ENCODE measurements around the gene C1QBP.

C1QBP gene, protein sequence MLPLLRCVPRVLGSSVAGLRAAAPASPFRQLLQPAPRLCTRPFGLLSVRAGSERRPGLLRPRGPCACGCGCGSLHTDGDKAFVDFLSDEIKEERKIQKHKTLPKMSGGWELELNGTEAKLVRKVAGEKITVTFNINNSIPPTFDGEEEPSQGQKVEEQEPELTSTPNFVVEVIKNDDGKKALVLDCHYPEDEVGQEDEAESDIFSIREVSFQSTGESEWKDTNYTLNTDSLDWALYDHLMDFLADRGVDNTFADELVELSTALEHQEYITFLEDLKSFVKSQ

DNA sequence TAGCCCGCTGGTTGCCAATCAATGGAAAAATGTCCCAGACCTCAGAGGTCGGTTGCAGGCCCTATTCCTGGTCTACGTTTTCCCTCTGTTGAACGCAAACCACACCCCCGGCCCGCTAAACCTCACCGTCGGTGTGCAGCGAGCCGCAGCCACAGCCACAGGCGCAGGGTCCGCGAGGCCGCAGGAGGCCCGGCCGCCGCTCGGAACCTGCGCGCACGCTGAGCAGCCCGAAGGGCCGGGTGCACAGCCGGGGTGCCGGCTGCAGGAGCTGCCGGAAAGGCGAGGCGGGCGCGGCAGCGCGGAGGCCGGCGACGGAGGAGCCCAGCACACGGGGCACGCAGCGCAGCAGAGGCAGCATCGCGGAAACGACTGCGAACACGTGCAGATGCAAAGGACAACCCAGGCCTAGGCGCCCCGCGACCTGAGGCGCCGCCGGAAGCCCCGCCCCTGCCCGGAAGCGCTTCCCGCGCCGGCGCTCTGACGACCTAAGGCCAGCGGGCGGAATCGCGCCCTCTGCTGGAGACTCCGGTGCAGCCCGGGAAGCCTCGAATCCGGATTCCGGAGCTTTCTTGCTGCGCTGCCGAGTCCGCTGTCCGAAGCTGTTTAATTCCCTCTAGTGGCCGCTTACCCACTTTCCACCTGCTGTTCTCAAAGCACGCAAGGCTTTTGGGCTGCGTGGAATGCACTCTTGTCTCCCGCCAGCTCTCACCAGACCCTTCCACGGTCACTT lies at the start of gene C1QBP:
Gene C1QBP (minus strand): TSS at position 440 of the 730 bp plus-strand sequence. CDS start 82 bp downstream, at position 358.
- H3K36me3 Mint-ChIP-seq, result peaks cover 19% of the 10 kb centered on the region
- H3K9me3 Mint-ChIP-seq, result no peaks in the 10 kb centered on the region
- peak; percentile 95 for ATAC-seq
- no peaks in the 10 kb centered on the region for H3K27me3 Mint-ChIP-seq
- peak within 1 kb of the TSS; percentile 92 for H3K27ac Mint-ChIP-seq
- peaks cover 35% of the 10 kb centered on the region for H3K4me1 Mint-ChIP-seq
- H3K4me3 Mint-ChIP-seq, result peak within 1 kb of the TSS; percentile 79

DNA sequence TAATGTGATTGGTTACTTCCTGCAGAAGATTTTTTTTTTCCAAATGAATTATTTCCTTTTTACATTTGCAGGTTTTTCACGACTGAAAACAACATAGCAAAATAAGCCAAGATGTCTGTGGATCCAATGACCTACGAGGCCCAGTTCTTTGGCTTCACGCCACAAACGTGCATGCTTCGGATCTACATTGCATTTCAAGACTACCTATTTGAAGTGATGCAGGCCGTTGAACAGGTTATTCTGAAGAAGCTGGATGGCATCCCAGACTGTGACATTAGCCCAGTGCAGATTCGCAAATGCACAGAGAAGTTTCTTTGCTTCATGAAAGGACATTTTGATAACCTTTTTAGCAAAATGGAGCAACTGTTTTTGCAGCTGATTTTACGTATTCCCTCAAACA lies 49.8 kb upstream of the C1QBP start:
- no peak overlapping the region for H3K4me3 Mint-ChIP-seq
- H3K4me1 Mint-ChIP-seq, result peaks cover 32% of the 10 kb centered on the region
- H3K9me3 Mint-ChIP-seq, result peaks cover 3% of the 10 kb centered on the region
- H3K27me3 Mint-ChIP-seq, result no peaks in the 10 kb centered on the region
- ATAC-seq, result no peak
- peaks cover 28% of the 10 kb centered on the region for H3K36me3 Mint-ChIP-seq
- H3K27ac Mint-ChIP-seq, result peak overlapping the region; percentile 99

DNA sequence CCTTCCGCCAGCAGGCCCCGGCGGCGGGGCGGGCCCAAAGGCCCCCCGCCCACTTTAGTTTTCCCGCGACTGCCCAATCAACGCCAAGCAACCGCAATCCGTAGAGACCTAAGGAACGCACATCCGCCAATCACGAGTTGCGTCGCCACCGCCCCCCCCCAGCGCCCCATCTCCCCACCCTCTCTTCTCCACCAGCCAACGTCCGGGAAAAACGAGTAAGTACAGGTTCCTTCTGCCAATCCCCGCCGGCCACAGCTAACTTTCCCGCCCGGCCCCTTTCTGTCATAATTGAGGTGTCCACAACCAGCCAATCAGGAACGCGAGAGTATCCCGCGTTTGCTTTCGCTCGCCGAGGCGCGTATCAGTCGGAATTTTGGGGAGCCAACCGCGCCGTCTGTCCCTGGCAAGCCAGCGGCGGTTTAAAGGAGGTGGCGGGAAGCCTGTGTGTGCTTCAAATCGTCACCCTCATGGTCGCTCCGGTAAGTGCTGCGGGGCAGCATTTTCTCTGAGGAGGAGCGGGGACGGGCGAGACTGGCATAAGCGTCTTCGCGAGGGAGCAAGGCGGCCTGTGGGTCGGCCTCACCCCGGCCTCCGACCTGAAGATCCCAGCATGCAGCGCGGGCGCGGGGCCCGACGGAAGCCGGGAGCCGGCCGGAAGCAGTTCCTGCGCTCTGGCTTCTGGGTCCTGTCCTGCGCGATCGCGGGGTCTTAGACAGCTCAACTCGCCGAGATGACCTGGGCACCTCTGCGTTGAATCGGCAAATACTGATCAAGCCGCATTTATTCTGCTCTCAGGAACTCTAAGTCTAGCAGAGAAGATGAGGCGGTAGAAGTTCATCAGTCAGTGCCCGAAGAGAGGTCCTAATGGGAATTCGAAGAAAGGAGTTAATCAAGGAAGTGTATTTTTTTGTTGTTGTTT lies 47.5 kb upstream of the C1QBP start, which contains the start of gene MIS12:
Gene MIS12 (plus strand): TSS at position 361 of the 919 bp plus-strand sequence. CDS start 2,297 bp downstream, outside the sequence.
- no peaks in the 10 kb centered on the region for H3K9me3 Mint-ChIP-seq
- H3K4me1 Mint-ChIP-seq, result peaks cover 37% of the 10 kb centered on the region
- H3K4me3 Mint-ChIP-seq, result peak within 1 kb of the TSS; percentile 86
- no peaks in the 10 kb centered on the region for H3K27me3 Mint-ChIP-seq
- peaks cover 45% of the 10 kb centered on the region for H3K36me3 Mint-ChIP-seq
- H3K27ac Mint-ChIP-seq, result peak within 1 kb of the TSS; percentile 99
- peak; percentile 98 for ATAC-seq

DNA sequence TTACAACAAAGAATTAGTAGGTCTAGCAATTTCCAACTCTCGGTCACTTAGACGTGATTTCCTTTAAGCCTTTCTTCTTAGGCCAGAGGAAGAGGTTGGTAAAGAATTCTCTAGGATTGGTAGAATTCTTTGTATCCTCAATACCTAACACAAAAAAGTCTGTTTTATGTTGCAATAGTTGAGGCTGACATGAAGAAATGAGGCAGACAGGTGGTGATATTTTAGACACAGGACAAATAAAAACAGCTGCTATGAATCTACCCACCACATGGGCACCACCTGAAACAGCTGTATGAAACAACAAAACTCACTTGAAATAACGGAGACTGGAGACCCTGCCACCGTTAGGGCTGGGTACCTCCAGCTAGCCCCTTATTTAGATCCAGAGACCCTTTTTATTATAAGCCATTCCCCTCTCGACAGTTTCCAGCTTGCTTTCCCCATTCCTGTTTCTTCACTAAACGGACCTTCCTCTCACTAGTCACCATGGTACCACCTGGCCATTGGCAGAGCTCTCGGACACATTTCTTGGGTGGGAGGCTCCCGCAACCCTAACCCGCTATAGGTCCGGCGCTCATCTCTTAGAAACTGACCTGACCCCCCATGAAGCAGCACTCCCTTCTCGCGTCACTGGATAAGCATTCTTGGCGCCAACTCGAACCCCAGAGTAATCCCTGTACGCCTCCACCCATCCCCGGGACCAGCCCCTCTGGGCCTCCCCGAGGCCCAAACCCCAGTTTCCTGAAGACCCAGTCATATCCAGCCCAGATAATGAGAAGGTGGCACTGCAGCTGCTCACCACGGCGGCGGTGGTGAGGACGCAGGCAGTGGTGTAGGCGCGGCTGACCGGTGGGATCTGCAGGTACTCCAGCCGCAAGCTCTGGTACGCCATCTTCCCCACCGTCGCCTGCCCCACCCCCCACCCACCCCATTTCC lies 46.6 kb upstream of the C1QBP start, which contains the start of gene DERL2:
Gene DERL2 (minus strand): TSS at position 909 of the 936 bp plus-strand sequence. CDS start 17 bp downstream, at position 892.
- H3K4me3 Mint-ChIP-seq, result peak within 1 kb of the TSS; percentile 86
- peak within 1 kb of the TSS; percentile 99 for H3K27ac Mint-ChIP-seq
- ATAC-seq, result peak; percentile 28
- peaks cover 52% of the 10 kb centered on the region for H3K36me3 Mint-ChIP-seq
- H3K9me3 Mint-ChIP-seq, result no peaks in the 10 kb centered on the region
- peaks cover 37% of the 10 kb centered on the region for H3K4me1 Mint-ChIP-seq
- H3K27me3 Mint-ChIP-seq, result no peaks in the 10 kb centered on the region

DNA sequence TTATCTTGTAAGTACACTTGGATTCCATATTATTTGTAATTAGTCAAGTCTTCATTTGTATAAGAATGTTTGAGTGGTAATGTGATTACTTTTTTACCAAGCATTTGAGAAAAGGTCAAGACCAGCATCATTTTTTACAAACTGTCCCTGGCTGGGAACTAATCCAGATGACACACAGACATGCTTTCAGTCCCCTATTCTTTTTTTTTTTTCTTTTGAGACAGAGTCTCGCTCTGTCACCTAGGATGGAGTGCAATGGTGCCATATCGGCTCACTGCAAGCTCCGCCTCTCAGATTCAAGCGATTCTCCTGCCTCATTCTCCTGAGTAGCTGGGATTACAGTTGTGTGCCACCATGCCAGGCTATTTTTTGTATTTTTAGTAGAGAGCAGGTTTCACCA lies 42.5 kb upstream of the C1QBP start:
- no peaks in the 10 kb centered on the region for H3K27me3 Mint-ChIP-seq
- H3K4me3 Mint-ChIP-seq, result no peak overlapping the region
- ATAC-seq, result no peak
- no peak overlapping the region for H3K27ac Mint-ChIP-seq
- H3K9me3 Mint-ChIP-seq, result no peaks in the 10 kb centered on the region
- H3K36me3 Mint-ChIP-seq, result peaks cover 60% of the 10 kb centered on the region
- H3K4me1 Mint-ChIP-seq, result peaks cover 27% of the 10 kb centered on the region

DNA sequence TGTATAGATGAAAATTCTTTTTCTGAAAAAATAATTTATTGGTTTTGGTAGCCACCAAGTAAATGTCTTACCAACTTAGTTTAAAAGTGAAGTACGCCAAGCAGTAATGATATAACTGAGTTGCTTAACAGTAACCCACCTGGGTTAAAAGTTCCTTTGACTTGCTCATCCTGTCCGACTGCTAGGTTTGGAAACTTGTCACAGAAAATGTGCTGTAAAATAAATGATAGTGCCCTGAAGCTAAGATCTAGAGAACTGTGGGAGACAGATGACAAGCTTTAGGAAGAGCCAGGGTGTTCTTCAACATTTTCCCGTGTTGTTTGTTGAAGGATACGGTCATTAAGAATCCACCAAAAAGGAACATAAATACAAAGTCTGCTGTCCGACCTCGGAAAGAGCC lies 42.0 kb upstream of the C1QBP start:
- H3K27ac Mint-ChIP-seq, result no peak overlapping the region
- H3K27me3 Mint-ChIP-seq, result no peaks in the 10 kb centered on the region
- H3K4me1 Mint-ChIP-seq, result peaks cover 27% of the 10 kb centered on the region
- ATAC-seq, result no peak
- H3K4me3 Mint-ChIP-seq, result no peak overlapping the region
- H3K36me3 Mint-ChIP-seq, result peaks cover 60% of the 10 kb centered on the region
- H3K9me3 Mint-ChIP-seq, result no peaks in the 10 kb centered on the region

DNA sequence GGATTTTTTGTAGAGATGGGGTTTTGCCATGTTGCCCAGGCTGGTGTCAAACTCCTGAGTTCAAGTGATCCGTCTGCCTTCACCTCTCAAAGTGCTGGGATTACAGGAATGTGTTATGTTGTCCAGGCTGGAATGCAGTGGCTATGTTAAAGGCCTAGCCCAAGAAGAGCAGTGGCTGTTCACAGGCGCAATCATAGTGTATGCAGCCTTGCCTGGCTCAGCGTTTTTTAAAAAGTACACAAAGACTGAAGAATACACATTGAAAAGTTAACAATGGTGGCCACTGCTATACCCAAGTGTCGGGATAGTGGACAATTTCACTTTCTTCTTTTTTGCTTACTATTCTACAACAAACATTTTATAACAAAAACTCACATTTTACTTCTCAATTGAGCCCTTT lies 40.0 kb upstream of the C1QBP start:
- Mint-ChIP-seq H3K27me3 (no peaks in the 10 kb centered on the region), H3K36me3 (peaks cover 67% of the 10 kb centered on the region), H3K4me1 (peaks cover 13% of the 10 kb centered on the region), H3K9me3 (no peaks in the 10 kb centered on the region), H3K4me3 (no peak overlapping the region), H3K27ac (no peak overlapping the region)
- no peak for ATAC-seq

DNA sequence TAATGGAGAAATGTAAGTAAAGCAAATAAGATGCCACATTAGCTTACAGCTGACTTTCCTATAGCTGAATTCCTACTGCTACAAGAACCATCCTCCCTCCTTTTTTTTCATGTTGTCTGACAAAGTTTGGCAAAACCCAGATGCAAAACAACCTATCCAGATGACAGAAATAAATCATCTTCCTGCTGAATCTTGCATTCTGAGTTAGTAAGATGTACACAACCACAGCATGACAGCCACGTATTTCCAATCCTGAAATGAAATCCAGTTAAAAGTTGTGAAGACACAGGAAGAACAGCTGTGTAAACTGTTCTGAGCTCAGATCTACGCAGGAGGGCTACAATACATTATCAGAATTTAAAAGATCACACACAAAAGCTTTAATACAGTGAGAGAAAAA lies 35.0 kb upstream of the C1QBP start:
- H3K36me3 Mint-ChIP-seq, result peaks cover 43% of the 10 kb centered on the region
- no peak overlapping the region for H3K4me3 Mint-ChIP-seq
- no peaks in the 10 kb centered on the region for H3K9me3 Mint-ChIP-seq
- no peak overlapping the region for H3K27ac Mint-ChIP-seq
- H3K4me1 Mint-ChIP-seq, result peaks cover 7% of the 10 kb centered on the region
- no peaks in the 10 kb centered on the region for H3K27me3 Mint-ChIP-seq
- ATAC-seq, result no peak

DNA sequence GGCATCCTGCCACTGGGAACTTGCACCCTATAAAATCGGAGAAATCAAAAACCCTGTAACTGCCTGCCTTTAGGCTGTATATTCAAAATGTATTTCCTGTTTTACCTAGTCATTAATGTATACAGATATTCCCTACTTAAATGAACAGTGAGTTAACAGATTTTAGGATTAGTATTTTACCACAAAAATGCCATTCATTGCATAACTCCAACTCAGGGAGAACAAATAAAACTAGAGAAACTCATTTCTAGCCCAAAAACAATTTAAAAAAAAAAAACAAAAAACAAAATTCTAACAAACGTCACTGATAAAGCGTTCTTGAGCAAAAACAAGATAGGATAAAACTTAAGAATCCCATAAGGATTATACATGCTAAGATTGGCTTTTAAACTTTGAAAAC lies 33.6 kb upstream of the C1QBP start:
- H3K9me3 Mint-ChIP-seq, result no peaks in the 10 kb centered on the region
- H3K4me3 Mint-ChIP-seq, result no peak overlapping the region
- ATAC-seq, result no peak
- no peaks in the 10 kb centered on the region for H3K27me3 Mint-ChIP-seq
- peaks cover 8% of the 10 kb centered on the region for H3K4me1 Mint-ChIP-seq
- no peak overlapping the region for H3K27ac Mint-ChIP-seq
- peaks cover 31% of the 10 kb centered on the region for H3K36me3 Mint-ChIP-seq

DNA sequence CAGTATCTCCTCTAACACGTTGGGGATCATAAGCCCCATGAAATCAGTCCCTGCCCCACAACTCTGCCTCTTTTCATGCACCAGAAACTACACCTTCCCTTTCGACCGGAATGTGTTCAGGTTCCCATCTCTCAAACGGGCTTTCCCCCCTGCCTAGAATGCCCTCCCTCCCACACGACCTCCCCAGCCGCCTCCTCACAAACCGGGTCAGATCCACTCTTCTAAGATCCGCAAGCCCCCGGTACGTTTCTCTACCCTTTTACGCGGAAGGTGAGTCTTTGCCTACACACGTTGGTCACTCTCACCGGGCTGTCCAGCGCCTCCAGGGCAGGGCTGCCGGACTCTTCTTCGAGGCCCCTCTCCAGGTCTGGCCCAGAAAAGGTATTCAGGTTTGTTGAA lies 29.1 kb upstream of the C1QBP start:
- Mint-ChIP-seq H3K4me1 (peaks cover 38% of the 10 kb centered on the region), H3K27me3 (no peaks in the 10 kb centered on the region), H3K27ac (peak overlapping the region; percentile 64), H3K9me3 (no peaks in the 10 kb centered on the region), H3K36me3 (peaks cover 13% of the 10 kb centered on the region), H3K4me3 (peak overlapping the region; percentile 90)
- ATAC-seq, result peak; percentile 3

DNA sequence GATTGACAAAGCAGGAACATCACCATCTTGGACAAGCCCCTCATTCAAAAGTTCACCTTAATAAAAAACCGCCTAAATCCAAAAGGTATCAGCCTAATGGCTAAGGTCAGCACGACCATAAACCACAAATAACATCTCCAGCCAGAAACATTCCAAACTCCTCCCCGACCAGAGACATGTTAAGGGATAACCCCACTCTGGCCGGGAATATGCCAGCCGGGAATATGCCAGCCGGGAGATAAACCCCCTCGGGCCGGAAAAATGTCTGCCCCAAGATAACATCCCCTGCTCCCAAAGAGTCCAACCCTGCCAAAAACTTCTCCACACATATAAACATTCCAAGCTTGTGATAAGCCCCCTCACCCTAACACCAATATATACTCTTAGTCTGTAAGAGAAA lies 28.5 kb upstream of the C1QBP start:
- Mint-ChIP-seq H3K36me3 (peaks cover 14% of the 10 kb centered on the region), H3K27ac (peak overlapping the region; percentile 64), H3K27me3 (no peaks in the 10 kb centered on the region), H3K9me3 (no peaks in the 10 kb centered on the region), H3K4me1 (peaks cover 38% of the 10 kb centered on the region), H3K4me3 (peak overlapping the region; percentile 90)
- ATAC-seq, result no peak

DNA sequence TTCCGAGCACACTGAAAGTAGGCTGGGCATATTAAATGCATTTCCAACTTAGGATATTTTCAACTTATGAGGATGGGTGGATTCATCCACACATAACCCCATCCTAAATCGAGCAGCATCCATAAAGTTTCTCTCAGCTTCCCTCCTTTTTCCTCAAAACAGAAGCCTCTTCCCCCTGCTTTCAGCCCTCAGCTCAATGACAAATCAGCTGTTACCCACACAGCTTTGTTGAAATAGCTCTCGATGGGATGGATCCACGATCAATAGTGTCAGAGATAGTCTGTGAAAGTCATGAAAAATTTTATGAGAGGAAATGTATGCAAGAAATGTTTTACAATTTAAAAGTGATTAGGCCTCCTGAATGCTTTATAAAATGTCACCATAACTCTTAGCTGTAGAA lies 27.3 kb upstream of the C1QBP start:
- Mint-ChIP-seq H3K27me3 (no peaks in the 10 kb centered on the region), H3K4me1 (peaks cover 38% of the 10 kb centered on the region), H3K9me3 (no peaks in the 10 kb centered on the region), H3K36me3 (peaks cover 9% of the 10 kb centered on the region), H3K27ac (no peak overlapping the region), H3K4me3 (no peak overlapping the region)
- no peak for ATAC-seq

DNA sequence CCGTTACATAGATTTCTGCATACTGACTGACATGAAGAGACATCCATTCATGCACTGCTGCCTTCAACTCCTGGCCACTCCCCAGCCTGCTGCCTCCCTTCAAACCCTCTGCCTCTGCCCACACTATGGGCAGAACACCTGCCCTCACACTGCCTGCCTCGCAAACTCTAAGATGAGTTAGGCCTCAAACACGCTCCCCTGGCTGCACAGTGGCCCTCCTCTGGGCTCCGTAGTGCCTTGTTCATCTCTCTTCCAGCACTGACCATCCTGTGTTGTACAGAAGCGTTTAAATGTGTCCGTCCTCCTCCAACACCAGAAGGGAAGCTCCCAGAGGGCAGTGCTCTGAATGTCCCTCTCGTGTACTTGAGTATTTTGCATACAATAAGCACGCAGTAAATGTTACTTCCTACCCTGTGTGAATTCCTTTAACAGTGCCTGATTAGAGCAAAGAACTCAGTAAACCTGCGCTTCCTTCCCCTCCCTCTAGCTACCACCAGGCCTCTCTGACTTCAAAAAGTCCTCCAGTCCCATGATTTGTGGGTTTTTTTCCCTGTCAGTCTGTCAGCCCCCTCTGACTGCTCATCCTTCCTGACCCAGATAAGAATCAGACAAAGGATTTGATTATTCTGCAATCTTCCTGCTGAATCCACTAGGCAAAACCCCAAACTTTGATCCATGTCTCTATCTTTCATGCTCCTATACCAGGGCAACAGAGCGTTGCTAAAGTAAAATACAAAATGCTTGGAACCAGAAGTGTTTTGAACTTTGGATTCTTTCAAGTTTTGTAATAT lies 26.0 kb upstream of the C1QBP start:
- no peak overlapping the region for H3K4me3 Mint-ChIP-seq
- no peak overlapping the region for H3K27ac Mint-ChIP-seq
- no peaks in the 10 kb centered on the region for H3K27me3 Mint-ChIP-seq
- ATAC-seq, result no peak
- H3K9me3 Mint-ChIP-seq, result no peaks in the 10 kb centered on the region
- peaks cover 17% of the 10 kb centered on the region for H3K36me3 Mint-ChIP-seq
- H3K4me1 Mint-ChIP-seq, result peaks cover 38% of the 10 kb centered on the region
